GM23338 (cell line): Measurements from ENCODE around the gene SLC5A4.

ENCODE experiments used
- EZH2 ChIP-seq: fragments of 200-600 bp; sonication (generic); IDR thresholded peaks from one replicate; pipeline ENCODE4 v1.8.0; 2017; ENCODE audit warnings: antibody characterized with exemption, mild to moderate bottlenecking, low read depth; ENCODE audit not compliant: unreplicated experiment
- EZH2phosphoT487 ChIP-seq: fragments of 200-600 bp; sonication (generic); IDR thresholded peaks from one replicate; pipeline ENCODE4 v1.8.1; 2018; ENCODE audit warnings: antibody characterized with exemption; ENCODE audit not compliant: unreplicated experiment
- JUNB ChIP-seq: IDR thresholded peaks from one replicate; pipeline ENCODE4 v1.6.1; 2016; ENCODE audit warnings: antibody characterized with exemption; ENCODE audit not compliant: unreplicated experiment
- NANOG ChIP-seq: IDR thresholded peaks from 2 replicates; pipeline ENCODE4 v1.6.1; 2016; ENCODE audit warnings: antibody characterized with exemption, borderline replicate concordance
- POLR2AphosphoS5 ChIP-seq: IDR thresholded peaks from 2 replicates; pipeline ENCODE4 v1.6.1; 2016; ENCODE audit warnings: antibody characterized with exemption, low read depth
- STAT1 ChIP-seq: IDR thresholded peaks from one replicate; pipeline ENCODE4 v1.6.1; 2016; ENCODE audit warnings: antibody characterized with exemption; ENCODE audit not compliant: unreplicated experiment
- ZNF114 ChIP-seq: fragments of 250-450 bp; sonication (Bioruptor Pico); IDR thresholded peaks from 2 replicates; pipeline ENCODE4 v1.5.0; 2020; ENCODE audit warnings: mild to moderate bottlenecking, moderate library complexity
- ZNF331 ChIP-seq: fragments of 250-450 bp; sonication (Bioruptor Pico); IDR thresholded peaks from 2 replicates; pipeline ENCODE4 v1.5.0; 2020; ENCODE audit warnings: low read depth, mild to moderate bottlenecking, moderate library complexity
- TF ChIP-seq, protein P1 (sequence below), 2 experiments: fragments of 200-600 bp in 1 of 2; sonication (generic) in 1 of 2; conservative IDR thresholded peaks; 2 replicates each; pipeline versions ENCODE4 v1.5.1 to v1.6.1; 2016 to 2017; ENCODE audit warnings: antibody characterized with exemption in 2 of 2, low read depth in 2 of 2, mild to moderate bottlenecking in 2 of 2, moderate library complexity in 1 of 2
- TF ChIP-seq, protein P2 (sequence below): IDR thresholded peaks from one replicate; pipeline ENCODE4 v1.6.1; 2018; ENCODE audit warnings: antibody characterized with exemption; ENCODE audit not compliant: unreplicated experiment

DNA sequence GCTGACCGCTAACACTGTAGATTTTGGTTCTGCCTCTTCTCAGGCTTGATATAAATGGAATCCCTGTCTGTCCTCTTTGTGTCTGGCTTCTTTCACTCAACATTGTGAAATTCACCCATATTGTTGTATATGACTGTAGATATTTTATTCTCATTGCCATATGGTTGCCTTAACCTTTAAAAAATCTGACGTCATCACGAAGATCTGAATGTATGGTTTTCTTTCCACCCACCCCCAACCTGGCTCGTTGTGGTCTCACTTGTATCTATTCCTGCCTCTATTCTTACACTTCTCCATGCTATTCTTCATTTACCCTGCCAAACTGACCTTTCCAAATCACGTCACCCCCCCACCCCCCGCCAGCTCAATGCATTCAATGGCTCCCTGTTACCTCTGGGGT lies 74.1 kb downstream of the SLC5A4 start:
- TF ChIP-seq, protein P1, sequence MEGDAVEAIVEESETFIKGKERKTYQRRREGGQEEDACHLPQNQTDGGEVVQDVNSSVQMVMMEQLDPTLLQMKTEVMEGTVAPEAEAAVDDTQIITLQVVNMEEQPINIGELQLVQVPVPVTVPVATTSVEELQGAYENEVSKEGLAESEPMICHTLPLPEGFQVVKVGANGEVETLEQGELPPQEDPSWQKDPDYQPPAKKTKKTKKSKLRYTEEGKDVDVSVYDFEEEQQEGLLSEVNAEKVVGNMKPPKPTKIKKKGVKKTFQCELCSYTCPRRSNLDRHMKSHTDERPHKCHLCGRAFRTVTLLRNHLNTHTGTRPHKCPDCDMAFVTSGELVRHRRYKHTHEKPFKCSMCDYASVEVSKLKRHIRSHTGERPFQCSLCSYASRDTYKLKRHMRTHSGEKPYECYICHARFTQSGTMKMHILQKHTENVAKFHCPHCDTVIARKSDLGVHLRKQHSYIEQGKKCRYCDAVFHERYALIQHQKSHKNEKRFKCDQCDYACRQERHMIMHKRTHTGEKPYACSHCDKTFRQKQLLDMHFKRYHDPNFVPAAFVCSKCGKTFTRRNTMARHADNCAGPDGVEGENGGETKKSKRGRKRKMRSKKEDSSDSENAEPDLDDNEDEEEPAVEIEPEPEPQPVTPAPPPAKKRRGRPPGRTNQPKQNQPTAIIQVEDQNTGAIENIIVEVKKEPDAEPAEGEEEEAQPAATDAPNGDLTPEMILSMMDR (conservative IDR thresholded peaks at IDR 0.05; ENCODE audit: low read depth in 2 of 2): no peak
- TF ChIP-seq POLR2AphosphoS5: no peak
- no peak for TF ChIP-seq STAT1
- TF ChIP-seq EZH2: no peak
- TF ChIP-seq, protein P2, sequence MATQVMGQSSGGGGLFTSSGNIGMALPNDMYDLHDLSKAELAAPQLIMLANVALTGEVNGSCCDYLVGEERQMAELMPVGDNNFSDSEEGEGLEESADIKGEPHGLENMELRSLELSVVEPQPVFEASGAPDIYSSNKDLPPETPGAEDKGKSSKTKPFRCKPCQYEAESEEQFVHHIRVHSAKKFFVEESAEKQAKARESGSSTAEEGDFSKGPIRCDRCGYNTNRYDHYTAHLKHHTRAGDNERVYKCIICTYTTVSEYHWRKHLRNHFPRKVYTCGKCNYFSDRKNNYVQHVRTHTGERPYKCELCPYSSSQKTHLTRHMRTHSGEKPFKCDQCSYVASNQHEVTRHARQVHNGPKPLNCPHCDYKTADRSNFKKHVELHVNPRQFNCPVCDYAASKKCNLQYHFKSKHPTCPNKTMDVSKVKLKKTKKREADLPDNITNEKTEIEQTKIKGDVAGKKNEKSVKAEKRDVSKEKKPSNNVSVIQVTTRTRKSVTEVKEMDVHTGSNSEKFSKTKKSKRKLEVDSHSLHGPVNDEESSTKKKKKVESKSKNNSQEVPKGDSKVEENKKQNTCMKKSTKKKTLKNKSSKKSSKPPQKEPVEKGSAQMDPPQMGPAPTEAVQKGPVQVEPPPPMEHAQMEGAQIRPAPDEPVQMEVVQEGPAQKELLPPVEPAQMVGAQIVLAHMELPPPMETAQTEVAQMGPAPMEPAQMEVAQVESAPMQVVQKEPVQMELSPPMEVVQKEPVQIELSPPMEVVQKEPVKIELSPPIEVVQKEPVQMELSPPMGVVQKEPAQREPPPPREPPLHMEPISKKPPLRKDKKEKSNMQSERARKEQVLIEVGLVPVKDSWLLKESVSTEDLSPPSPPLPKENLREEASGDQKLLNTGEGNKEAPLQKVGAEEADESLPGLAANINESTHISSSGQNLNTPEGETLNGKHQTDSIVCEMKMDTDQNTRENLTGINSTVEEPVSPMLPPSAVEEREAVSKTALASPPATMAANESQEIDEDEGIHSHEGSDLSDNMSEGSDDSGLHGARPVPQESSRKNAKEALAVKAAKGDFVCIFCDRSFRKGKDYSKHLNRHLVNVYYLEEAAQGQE: no peak
- no peak for TF ChIP-seq EZH2phosphoT487
- TF ChIP-seq JUNB: no peak
- no peak for TF ChIP-seq NANOG
- no peak for TF ChIP-seq ZNF114 (CRISPR knock-in tag)
- no peak for TF ChIP-seq ZNF331 (CRISPR knock-in tag)
